Ishikawa (cell line): ENCODE measurements around the gene COL13A1.

Experiments used
- MAX ChIP-seq: IDR thresholded peaks from 2 replicates; pipeline ENCODE4 v1.6.1; 2012
- TCF12 ChIP-seq: IDR thresholded peaks from 2 replicates; pipeline ENCODE4 v1.6.1; 2012; ENCODE audit warnings: low read depth
- TEAD4 ChIP-seq: IDR thresholded peaks from 2 replicates; pipeline ENCODE4 v1.6.1; 2012

- TF ChIP-seq MAX (no peak), TCF12 (no peak), TEAD4 (no peak)
Observed at GRCh38 chr10:69878038-69878437, 76.3 kb downstream of the COL13A1 start.
